Liver (tissue), 9 donors: ENCODE results near the gene RIMBP2. TPM values are rescaled to one million over a fixed set of nuclear protein-coding genes. Genes with fewer than 3 reads are reported as not detected.

Experiments used
- DNase-seq: peaks from one replicate; pipeline ENCODE4 v3.0.0-alpha.2; 2017; ENCODE audit warnings: low spot score
- H3K27ac ChIP-seq, 2 donors: one replicate each; pipeline ENCODE4 v1.7.0; 2013; ENCODE audit warnings: inconsistent platforms in 2 of 2, low read length in 2 of 2, control low read depth in 1 of 2, low read depth in 1 of 2, mild to moderate bottlenecking in 1 of 2
- H3K27me3 ChIP-seq, 4 donors: one replicate each; pipeline versions ENCODE4 v1.6.1 to v1.7.0; 2013; ENCODE audit warnings: low read length in 3 of 4, inconsistent platforms in 1 of 4, mild to moderate bottlenecking in 1 of 4, moderate library complexity in 1 of 4; ENCODE audit not compliant: control insufficient read depth in 4 of 4, insufficient read depth in 4 of 4
- H3K36me3 ChIP-seq, 4 donors: one replicate each; pipeline versions ENCODE4 v1.6.1 to v1.7.0; 2013; ENCODE audit warnings: low read length in 3 of 4, mild to moderate bottlenecking in 3 of 4, low read depth in 1 of 4, moderate library complexity in 1 of 4; ENCODE audit not compliant: control insufficient read depth in 4 of 4, insufficient read depth in 3 of 4
- H3K4me1 ChIP-seq, 4 donors: one replicate each; pipeline versions ENCODE4 v1.6.1 to v1.7.0; 2013; ENCODE audit warnings: low read length in 3 of 4, mild to moderate bottlenecking in 3 of 4, moderate library complexity in 1 of 4; ENCODE audit not compliant: control insufficient read depth in 4 of 4, insufficient read depth in 4 of 4
- H3K4me3 ChIP-seq, 3 donors: one replicate each; pipeline versions ENCODE4 v1.6.1 to v1.7.0; 2013; ENCODE audit warnings: low read length in 3 of 3, control low read depth in 1 of 3, low read depth in 1 of 3, mild to moderate bottlenecking in 1 of 3
- H3K9ac ChIP-seq, 2 donors: one replicate each; pipeline ENCODE4 v1.7.0; 2013; ENCODE audit warnings: low read length in 2 of 2, mild to moderate bottlenecking in 2 of 2, moderate library complexity in 2 of 2, control low read depth in 1 of 2, low read depth in 1 of 2
- H3K9me3 ChIP-seq, 4 donors: one replicate each; pipeline versions ENCODE4 v1.6.1 to v1.7.0; 2013; ENCODE audit warnings: low read length in 3 of 4; ENCODE audit not compliant: control insufficient read depth in 4 of 4
- ATF3 ChIP-seq: IDR thresholded peaks from 2 replicates; pipeline ENCODE4 v1.6.1; 2016; ENCODE audit warnings: antibody characterized with exemption
- CTCF ChIP-seq: fragments of 150-350 bp; IDR thresholded peaks from 2 replicates; pipeline ENCODE4 v1.5.1; 2017; ENCODE audit warnings: improper control_type of control experiment, low read depth, low read length; ENCODE audit not compliant: missing input control
- EGR1 ChIP-seq, 2 donors: IDR thresholded peaks; 2 replicates each; pipeline ENCODE4 v1.6.1; 2016 to 2018; ENCODE audit warnings: antibody characterized with exemption in 2 of 2, low read depth in 2 of 2
- FOXA1 ChIP-seq: IDR thresholded peaks from 2 replicates; pipeline ENCODE4 v1.6.1; 2016; ENCODE audit warnings: antibody characterized with exemption
- FOXA2 ChIP-seq: IDR thresholded peaks from 2 replicates; pipeline ENCODE4 v1.6.1; 2016; ENCODE audit warnings: antibody characterized with exemption
- GABPA ChIP-seq, 2 donors: IDR thresholded peaks in 1 of 2; conservative IDR thresholded peaks in 1 of 2; 2 replicates each; pipeline ENCODE4 v1.6.1; 2016; ENCODE audit warnings: antibody characterized with exemption in 2 of 2, mild to moderate bottlenecking in 1 of 2, moderate library complexity in 1 of 2
- HNF4A ChIP-seq, 2 donors: conservative IDR thresholded peaks; 2 replicates each; pipeline ENCODE4 v1.6.1; 2016; ENCODE audit warnings: antibody characterized with exemption in 2 of 2, mild to moderate bottlenecking in 2 of 2
- HNF4G ChIP-seq: IDR thresholded peaks from 2 replicates; pipeline ENCODE4 v1.6.1; 2016; ENCODE audit warnings: antibody characterized with exemption
- JUND ChIP-seq, 2 donors: IDR thresholded peaks; 2 replicates each; pipeline ENCODE4 v1.6.1; 2016; ENCODE audit warnings: antibody characterized with exemption in 2 of 2
- MAX ChIP-seq: IDR thresholded peaks from 2 replicates; pipeline ENCODE4 v1.6.1; 2016; ENCODE audit warnings: antibody characterized with exemption
- NR2F2 ChIP-seq: IDR thresholded peaks from 2 replicates; pipeline ENCODE4 v1.6.1; 2016; ENCODE audit warnings: antibody characterized with exemption
- REST ChIP-seq: IDR thresholded peaks from 2 replicates; pipeline ENCODE4 v1.6.1; 2016; ENCODE audit warnings: antibody characterized with exemption, mild to moderate bottlenecking
- RXRA ChIP-seq, 2 donors: IDR thresholded peaks; 2 replicates each; pipeline ENCODE4 v1.6.1; 2017 to 2018; ENCODE audit warnings: antibody characterized with exemption in 2 of 2, mild to moderate bottlenecking in 1 of 2
- SP1 ChIP-seq: IDR thresholded peaks from 2 replicates; pipeline ENCODE4 v1.6.1; 2018; ENCODE audit warnings: antibody characterized with exemption, mild to moderate bottlenecking
- YY1 ChIP-seq: IDR thresholded peaks from 2 replicates; pipeline ENCODE4 v1.6.1; 2016; ENCODE audit warnings: antibody characterized with exemption, mild to moderate bottlenecking
- WGBS: extraction: QIAGEN DNeasy Blood & Tissue Kit; methylation state at CpG from one replicate; pipeline ENCODE4 v1.1.7; 2013; 5-methylcytosine and 5-hydroxymethylcytosine counted together
- polyA plus RNA-seq, 2 donors: library from polyadenylated mRNA; stranded (reverse) in 1 of 2; unstranded in 1 of 2; fragments of 200-250 nt in 1 of 2; fragments of >200 nt in 1 of 2; fragmentation: Nextera tagmentation in 1 of 2; extraction: Ambion mirVana in 1 of 2; gene quantifications; one replicate each; pipeline versions ENCODE4 v1.2.1 to v1.2.3, GENCODE V29; 2013 to 2015
- total RNA-seq, 2 donors: library from RNA; depleted of rRNA; stranded (reverse); fragments of >200 nt; gene quantifications; one replicate each; pipeline ENCODE4 v1.2.3, GENCODE V29; 2014
- donor health status: healthy.
- donor health status: healthy.
- donor health status: healthy.
- donor health status: healthy.
- donor health status: healthy.

The RIMBP2 gene
- total and polyA plus RNA-seq, 4 donors, result 0.01 to 0.17 (median 0.09) TPM; not detected in 1

- Histone ChIP-seq H3K4me1 (no peaks in the 10 kb centered on the region), H3K9ac (no peak overlapping the region), H3K27ac (no peak overlapping the region), H3K4me3 (no peak overlapping the region), H3K36me3 (no peaks in the 10 kb centered on the region), H3K9me3 (no peaks in the 10 kb centered on the region), H3K27me3 (no peaks in the 10 kb centered on the region)
- no peak for DNase-seq
- WGBS, result 74% methylated on average over 12 of the region's 12 CpGs
- TF ChIP-seq YY1, result no peak
- no peak for TF ChIP-seq EGR1 (IDR thresholded peaks at IDR 0.05; ENCODE audit: low read depth in 2 of 2)
Observed at GRCh38 chr12:130458341-130458740, 257.8 kb downstream of the RIMBP2 start.

DNA sequence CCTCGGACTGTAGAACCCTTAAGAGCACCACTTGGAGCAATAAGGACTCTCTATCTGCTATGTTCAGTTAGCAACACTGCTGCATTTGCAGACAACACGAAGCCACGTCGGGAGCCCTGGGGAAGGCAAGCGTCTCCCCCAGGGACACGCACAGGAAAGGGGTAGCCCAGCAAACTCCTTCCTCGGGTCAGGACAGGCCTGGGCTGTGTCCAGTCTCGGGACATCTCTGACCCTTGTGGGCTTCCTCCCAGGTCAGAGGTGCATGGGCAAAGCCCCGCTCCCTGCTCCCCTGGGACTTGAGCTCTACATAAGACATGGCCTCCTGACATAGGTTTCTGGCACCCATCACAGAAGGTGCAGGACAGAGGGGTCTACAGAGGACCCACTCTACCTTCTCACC, 258.9 kb downstream of the RIMBP2 start:
- Histone ChIP-seq H3K27me3 (no peaks in the 10 kb centered on the region), H3K27ac (no peak overlapping the region), H3K4me1 (no peaks in the 10 kb centered on the region), H3K36me3 (no peaks in the 10 kb centered on the region), H3K9me3 (no peaks in the 10 kb centered on the region), H3K4me3 (no peak overlapping the region), H3K9ac (no peak overlapping the region)
- no peak for TF ChIP-seq SP1
- TF ChIP-seq FOXA2, result no peak
- no peak for TF ChIP-seq NR2F2
- TF ChIP-seq RXRA (IDR thresholded peaks at IDR 0.05), result no peak
- no peak for TF ChIP-seq CTCF
- TF ChIP-seq GABPA (IDR thresholded peaks at IDR 0.05 in 1 of 2, conservative IDR thresholded peaks at IDR 0.05 in 1 of 2), result no peak
- TF ChIP-seq HNF4G, result no peak
- TF ChIP-seq ATF3, result no peak
- TF ChIP-seq HNF4A (conservative IDR thresholded peaks at IDR 0.05), result no peak
- no peak for TF ChIP-seq REST
- TF ChIP-seq MAX, result no peak
- no peak for TF ChIP-seq JUND (IDR thresholded peaks at IDR 0.05)
- TF ChIP-seq FOXA1, result no peak
- no peak for TF ChIP-seq YY1
- no peak for DNase-seq
- WGBS, result 81% methylated on average over 9 of the region's 9 CpGs
